ENCODE measurements around the gene SLC28A1. TPM values are rescaled to one million over a fixed set of nuclear protein-coding genes. Genes with fewer than 3 reads are reported as not detected.
A peak's percentile ranks its signal among the peaks of the same experiment; 100 is the strongest.

The SLC28A1 gene
- total and polyA plus RNA-seq, 2 donors (not counting 1 experiment from before 2014, with no cell fraction given), result not detected

DNA sequence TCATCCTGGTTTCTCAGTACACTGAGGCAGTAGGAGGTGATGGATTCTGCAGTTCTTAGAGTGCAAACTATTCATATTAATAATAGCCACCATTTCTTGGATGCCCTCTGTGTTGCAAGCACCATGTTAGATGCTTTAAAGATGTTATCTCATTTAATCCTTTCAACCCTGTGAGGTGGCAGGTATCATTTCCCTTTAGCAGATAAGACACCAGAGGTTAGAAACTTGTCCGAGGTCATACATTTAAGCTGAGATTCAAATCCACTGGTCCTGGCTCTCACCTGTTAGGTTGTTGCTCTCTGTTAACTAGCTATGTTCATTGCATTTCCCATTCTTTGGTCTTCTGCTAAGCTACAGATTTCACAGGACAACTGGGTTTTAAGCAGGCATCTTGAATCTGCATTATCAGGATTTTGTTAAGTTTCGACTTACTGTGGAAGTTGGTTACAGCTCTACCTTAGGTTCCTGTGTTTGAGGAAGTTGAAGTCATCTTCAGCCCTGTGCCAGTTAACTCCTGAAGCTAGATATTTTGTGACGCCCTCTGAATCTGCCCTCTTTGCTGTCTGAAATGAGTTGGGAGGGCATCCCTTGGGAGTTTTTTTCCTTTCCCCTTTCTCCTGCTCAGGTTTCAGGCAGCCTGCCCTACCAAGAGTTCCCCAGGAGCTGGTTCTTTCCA is 103.6 kb downstream of the SLC28A1 start:
- DNase-seq, result peak; percentile 61
- Histone ChIP-seq H2AFZ (ENCODE audit: insufficient read depth, low read depth, low read length, poor library complexity, severe bottlenecking) (peak overlapping the region; percentile 70), H3K36me3 (replicated peaks in 1 of 2; ENCODE audit: control extremely low read depth in 1 of 2, control insufficient read depth in 1 of 2, extremely low read depth in 1 of 2, insufficient read depth in 2 of 2, low read length in 1 of 2) (no peaks in the 10 kb centered on the region), H3K79me2 (ENCODE audit: control insufficient read depth, insufficient read depth, low read length) (peaks cover 65% of the 10 kb centered on the region), H4K20me1 (ENCODE audit: control insufficient read depth, insufficient read depth, low read length, poor library complexity, severe bottlenecking) (peaks cover 8% of the 10 kb centered on the region), H3K9me3 (ENCODE audit: control extremely low read depth in 1 of 3, control insufficient read depth in 2 of 3, insufficient read depth in 1 of 3, low read length in 2 of 3) (no peaks in the 10 kb centered on the region), H3K4me3 (ENCODE audit: control extremely low read depth in 1 of 5, extremely low read depth in 1 of 5, insufficient read depth in 1 of 5, low read depth in 2 of 5, low read length in 4 of 5) (peak overlapping the region in 3 of 5 experiments; percentile 10 to 25 (median 22)), H3K27me3 (replicated peaks in 1 of 4; ENCODE audit: control extremely low read depth in 1 of 4, control insufficient read depth in 3 of 4, insufficient read depth in 4 of 4, low read length in 3 of 4) (no peaks in the 10 kb centered on the region), H3K4me2 (replicated peaks; ENCODE audit: low read depth, low read length, poor library complexity, severe bottlenecking) (peak overlapping the region; percentile 65), H3K9ac (ENCODE audit: low read length) (peak overlapping the region; percentile 39), H3K4me1 (ENCODE audit: control insufficient read depth in 2 of 2, insufficient read depth in 2 of 2, low read length in 2 of 2) (peaks cover 40 to 48% of the 10 kb centered on the region in 2 donors), H3K27ac (ENCODE audit: low read length in 2 of 2) (peak overlapping the region; percentile 53 to 65)
- CTCF ChIA-PET, result interaction anchor here (0.6 to 2.3 kb wide), 8 partner anchors 15 to 417 kb away, joined by 3 to 11 read pairs (median 3); partner anchors contain the start of gene SEC11A
- intact Hi-C loops (cut with micrococcal nuclease), result loop anchor here (10.0 kb wide), 1 partner anchor 57 kb away; no protein-coding TSS in a partner anchor
- Mint-ChIP-seq H3K27me3 (no peaks in the 10 kb centered on the region), H3K27ac (peak overlapping the region; percentile 86), H3K9me3 (ENCODE audit: insufficient read depth) (no peaks in the 10 kb centered on the region), H3K4me1 (peaks cover 70% of the 10 kb centered on the region), H3K4me3 (peak overlapping the region; percentile 56)
- 27% methylated on average over 2 of the region's 3 CpGs for WGBS (ENCODE audit: insufficient coverage)
- no peak for TF ChIP-seq CTCF (IDR thresholded peaks at IDR 0.05)
- TF ChIP-seq EZH2 (IDR thresholded peaks at IDR 0.05; ENCODE audit: borderline replicate concordance, insufficient read depth, low read depth, low read length, poor library complexity, severe bottlenecking), result no peak
- POLR2A ChIA-PET, result no interaction called here
- peak; percentile 60 for ATAC-seq (ENCODE audit: low read depth)

Data from B cell (primary cell).